Muscle of leg (tissue), 11 donors: ENCODE results near the gene GRHPR. TPM values are rescaled to one million over a fixed set of nuclear protein-coding genes. Genes with fewer than 3 reads are reported as not detected.
"Not testable (repeated sequence)": the region's sequence is repeated elsewhere in the genome, so short reads cannot be mapped to it uniquely, and the experiment has no call there.

ENCODE experiments used
- DNase-seq: peaks from one replicate; pipeline ENCODE4 v3.0.0; 2013
- H3K27ac ChIP-seq: one replicate; pipeline ENCODE4 v1.5.1; 2013; ENCODE audit warnings: mild to moderate bottlenecking, low read length, control low read depth
- H3K27me3 ChIP-seq: one replicate; pipeline ENCODE4 v1.6.1; 2013; ENCODE audit warnings: low read length; ENCODE audit not compliant: control insufficient read depth, insufficient read depth
- H3K36me3 ChIP-seq: one replicate; pipeline ENCODE4 v1.6.1; 2013; ENCODE audit warnings: low read length; ENCODE audit not compliant: control insufficient read depth, insufficient read depth
- H3K4me1 ChIP-seq: one replicate; pipeline ENCODE4 v1.6.1; 2013; ENCODE audit warnings: low read length; ENCODE audit not compliant: control insufficient read depth, insufficient read depth
- H3K4me3 ChIP-seq: one replicate; pipeline ENCODE4 v1.5.1; 2013; ENCODE audit warnings: low read length, control low read depth
- H3K9me3 ChIP-seq: replicated peaks from 2 replicates; pipeline ENCODE4 v1.6.1; 2013; ENCODE audit warnings: low read depth, low read length; ENCODE audit not compliant: control insufficient read depth
- WGBS: methylation state at CpG from one replicate; pipeline ENCODE4 v1.1.5; 2013; ENCODE audit warnings: missing lambda C conversion rate; ENCODE audit not compliant: insufficient coverage; 5-methylcytosine and 5-hydroxymethylcytosine counted together
- polyA plus RNA-seq, 8 donors: library from polyadenylated mRNA; unstranded; fragments of 120-200 nt; gene quantifications; one replicate each; pipeline versions ENCODE4 v1.2.1 to v1.2.3, GENCODE V29; 2013; ENCODE audit warnings: inconsistent platforms in 1 of 8, low replicate concordance in 1 of 8; ENCODE audit not compliant: insufficient read length in 8 of 8, insufficient read depth in 1 of 8
- total RNA-seq: library from RNA; stranded (reverse); fragments of 120-200 nt; gene quantifications from one replicate; pipeline ENCODE4 v1.2.4, GENCODE V29; 2013

The GRHPR gene
- total and polyA plus RNA-seq, 9 donors, result 108 to 134 (median 120) TPM

DNA sequence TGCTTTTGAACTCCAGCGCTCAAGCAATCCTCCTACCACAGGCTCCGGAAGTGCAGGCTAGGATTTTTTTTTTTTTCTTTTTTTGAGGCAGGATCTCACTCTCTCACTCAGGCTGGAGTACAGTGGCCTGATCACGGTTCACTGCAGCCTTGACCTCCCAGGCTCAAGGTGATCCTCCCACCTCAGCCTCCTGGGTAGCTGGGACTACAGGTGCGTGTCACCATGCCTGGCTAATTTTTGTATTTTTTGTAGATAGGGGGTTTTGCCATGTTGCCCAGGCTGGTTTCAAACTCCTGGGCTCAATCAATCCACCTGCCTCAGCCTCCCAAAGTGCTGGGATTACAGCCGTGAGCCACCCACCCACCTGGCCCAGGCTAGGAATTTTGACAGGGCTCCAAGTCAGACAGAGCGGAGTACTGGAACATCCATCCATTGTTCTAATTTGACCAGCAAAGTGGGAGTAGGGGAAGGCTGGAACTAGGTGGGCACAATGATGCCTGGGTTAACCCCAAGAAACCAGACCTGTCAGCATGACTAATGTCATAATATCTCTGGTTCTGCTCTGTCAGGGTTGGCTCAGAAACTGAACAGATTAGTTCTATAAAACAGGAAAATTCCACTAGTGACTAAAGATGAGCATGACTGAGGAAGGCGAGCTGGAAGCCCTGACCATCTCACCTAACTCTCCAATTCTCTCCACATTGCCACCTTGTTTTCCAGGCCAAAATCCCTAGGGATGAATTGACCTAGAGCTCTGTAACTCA is 33.6 kb downstream of the GRHPR start:
- 92% methylated on average over 2 of the region's 7 CpGs for WGBS
- no peaks in the 10 kb centered on the region for H3K27me3 ChIP-seq
- peaks cover 11% of the 10 kb centered on the region for H3K36me3 ChIP-seq
- no peaks in the 10 kb centered on the region for H3K9me3 ChIP-seq
- DNase-seq, result no peak
- no peak overlapping the region for H3K4me3 ChIP-seq
- no peaks in the 10 kb centered on the region for H3K4me1 ChIP-seq
- H3K27ac ChIP-seq, result no peak overlapping the region

DNA sequence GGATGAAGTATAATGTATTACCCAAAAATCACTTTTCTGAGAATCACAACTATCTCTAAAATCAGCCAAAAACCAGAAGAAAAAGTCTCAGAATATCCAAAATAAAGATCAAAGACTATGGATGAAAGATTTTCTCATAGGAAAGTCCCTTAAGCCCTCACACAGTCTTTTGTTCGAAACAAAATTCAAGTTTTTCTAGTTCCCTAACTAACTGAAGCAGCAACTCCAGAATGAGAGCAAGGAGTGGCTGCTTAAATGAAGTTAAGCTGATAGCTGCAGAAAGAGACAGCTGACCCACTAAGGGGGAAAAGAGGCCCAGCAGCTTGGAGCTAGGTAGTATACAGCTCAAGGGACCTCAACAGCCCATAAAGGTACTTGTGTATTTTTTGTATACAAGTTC is 34.3 kb downstream of the GRHPR start:
- no peaks in the 10 kb centered on the region for H3K9me3 ChIP-seq
- H3K27me3 ChIP-seq, result no peaks in the 10 kb centered on the region
- H3K36me3 ChIP-seq, result peaks cover 9% of the 10 kb centered on the region
- no CpG with 5 or more reads among the region's 1 CpG for WGBS
- H3K27ac ChIP-seq, result no peak overlapping the region
- no peak for DNase-seq
- H3K4me3 ChIP-seq, result no peak overlapping the region
- no peaks in the 10 kb centered on the region for H3K4me1 ChIP-seq

DNA sequence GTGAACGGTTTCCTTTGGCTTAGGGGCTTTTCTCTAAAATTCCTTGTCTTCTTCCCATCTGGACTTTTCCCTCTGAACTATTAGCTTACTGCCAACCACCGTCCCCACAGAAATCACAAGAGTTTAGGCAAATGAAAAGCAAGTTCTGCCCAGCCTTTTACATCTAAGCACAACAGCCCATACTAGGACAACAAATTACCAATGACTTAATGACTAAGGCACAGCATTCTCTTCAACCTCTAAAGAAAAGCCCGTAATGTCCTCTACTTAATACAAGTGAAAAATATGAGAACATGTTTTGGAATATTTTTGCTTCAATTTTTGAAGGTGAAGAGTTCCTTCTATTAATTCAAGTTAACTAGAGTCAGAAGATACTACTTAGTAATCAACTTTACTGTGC is 41.5 kb downstream of the GRHPR start:
- DNase-seq, result no peak
- WGBS, result no CpG with 5 or more reads among the region's 3 CpGs
- Histone ChIP-seq H3K9me3 (no peaks in the 10 kb centered on the region), H3K4me3 (peak overlapping the region; percentile 86), H3K27ac (peak overlapping the region; percentile 100), H3K36me3 (no peaks in the 10 kb centered on the region), H3K4me1 (peaks cover 11% of the 10 kb centered on the region), H3K27me3 (no peaks in the 10 kb centered on the region)

DNA sequence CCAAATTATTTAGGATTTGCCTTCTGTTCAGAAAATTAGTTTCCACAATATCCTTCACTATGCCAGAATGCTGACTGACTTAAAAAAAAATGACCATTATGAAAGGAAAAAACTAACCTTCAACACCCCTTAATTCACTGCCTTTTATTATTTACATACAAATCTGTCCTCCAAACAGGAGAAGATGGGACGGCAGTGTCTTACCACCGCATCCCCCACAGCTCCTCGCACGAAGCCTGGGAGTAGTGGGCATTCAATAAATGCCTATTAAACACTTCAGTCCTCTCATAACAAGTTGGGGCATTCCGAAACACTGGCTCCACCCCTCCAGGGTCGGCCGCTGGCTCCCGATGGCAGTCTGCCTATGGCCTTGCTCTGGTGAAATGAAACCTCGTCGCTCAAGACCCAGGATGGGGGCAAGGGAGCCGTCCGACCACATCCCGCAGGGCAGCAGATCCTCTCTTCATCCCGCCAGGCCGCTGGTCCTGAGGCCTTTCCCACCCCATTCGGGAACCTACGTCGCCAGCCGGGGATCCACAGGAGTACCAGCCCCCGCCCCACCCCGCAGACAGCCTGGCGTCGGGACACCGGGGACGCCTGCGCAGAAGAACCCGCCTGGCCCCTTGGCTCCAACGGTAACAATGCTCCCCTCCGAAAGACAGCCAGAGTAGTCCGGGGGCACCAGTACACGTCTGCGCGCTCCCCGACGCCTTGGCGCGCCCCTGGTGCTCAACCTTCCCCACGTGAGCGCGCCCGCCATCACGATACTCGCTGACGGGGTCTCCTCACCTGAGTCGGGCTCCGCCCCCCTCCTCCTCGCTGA is 42.1 kb downstream of the GRHPR start:
- H3K27ac ChIP-seq, result peak overlapping the region; percentile 100
- no peaks in the 10 kb centered on the region for H3K9me3 ChIP-seq
- peaks cover 11% of the 10 kb centered on the region for H3K4me1 ChIP-seq
- no peaks in the 10 kb centered on the region for H3K27me3 ChIP-seq
- WGBS, result 0% methylated on average over 42 of the region's 47 CpGs
- H3K4me3 ChIP-seq, result peak overlapping the region; percentile 86
- no peaks in the 10 kb centered on the region for H3K36me3 ChIP-seq
- no peak for DNase-seq

DNA sequence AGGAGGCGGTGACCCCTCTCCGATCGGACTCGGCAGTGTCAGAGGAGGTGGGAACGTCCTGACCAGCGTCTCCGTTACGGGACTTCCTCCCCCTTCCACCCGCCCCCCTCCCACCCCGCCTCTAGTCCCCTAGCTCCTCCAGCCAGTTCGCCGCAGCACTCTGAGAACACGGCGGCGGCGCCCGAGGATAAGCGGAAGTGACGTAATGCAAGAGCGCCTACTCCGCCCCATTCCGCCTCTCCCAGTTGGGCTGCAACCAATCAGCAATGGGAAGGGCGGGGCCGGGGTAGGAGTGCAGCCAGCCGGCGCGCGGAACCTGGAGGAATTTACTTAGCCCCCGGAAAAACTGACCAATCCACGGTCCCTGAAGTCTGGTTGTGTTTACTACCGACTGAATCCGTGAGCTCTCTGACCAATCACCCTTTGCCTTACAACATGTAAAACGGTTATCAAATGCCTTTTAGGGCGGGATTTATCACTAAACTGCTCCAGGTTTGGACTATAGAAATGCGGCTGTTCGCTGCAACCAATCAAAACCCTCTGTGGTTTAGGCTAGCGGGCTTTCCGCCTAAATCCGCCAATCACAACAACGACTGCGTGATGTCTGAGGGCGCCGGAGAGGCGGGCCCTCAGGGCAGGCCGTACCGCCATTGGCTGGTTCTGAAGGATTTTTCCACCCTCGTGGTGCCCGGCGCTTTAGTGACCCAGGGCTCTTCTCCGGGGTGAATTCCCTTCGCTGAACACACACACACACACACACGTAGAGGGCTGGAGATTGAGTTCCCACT is 42.9 kb downstream of the GRHPR start, which contains the start of gene ZBTB5:
Gene ZBTB5, minus strand, starts transcription at position 202 of the 788 bp plus-strand sequence. CDS start 22,899 bp downstream, outside the sequence.
- Histone ChIP-seq H3K4me1 (peaks cover 11% of the 10 kb centered on the region), H3K36me3 (no peaks in the 10 kb centered on the region), H3K9me3 (no peaks in the 10 kb centered on the region), H3K4me3 (peak within 1 kb of the TSS; percentile 86), H3K27ac (peak within 1 kb of the TSS; percentile 100), H3K27me3 (no peaks in the 10 kb centered on the region)
- 0% methylated on average over 23 of the region's 52 CpGs for WGBS
- DNase-seq, result peak; percentile 100

DNA sequence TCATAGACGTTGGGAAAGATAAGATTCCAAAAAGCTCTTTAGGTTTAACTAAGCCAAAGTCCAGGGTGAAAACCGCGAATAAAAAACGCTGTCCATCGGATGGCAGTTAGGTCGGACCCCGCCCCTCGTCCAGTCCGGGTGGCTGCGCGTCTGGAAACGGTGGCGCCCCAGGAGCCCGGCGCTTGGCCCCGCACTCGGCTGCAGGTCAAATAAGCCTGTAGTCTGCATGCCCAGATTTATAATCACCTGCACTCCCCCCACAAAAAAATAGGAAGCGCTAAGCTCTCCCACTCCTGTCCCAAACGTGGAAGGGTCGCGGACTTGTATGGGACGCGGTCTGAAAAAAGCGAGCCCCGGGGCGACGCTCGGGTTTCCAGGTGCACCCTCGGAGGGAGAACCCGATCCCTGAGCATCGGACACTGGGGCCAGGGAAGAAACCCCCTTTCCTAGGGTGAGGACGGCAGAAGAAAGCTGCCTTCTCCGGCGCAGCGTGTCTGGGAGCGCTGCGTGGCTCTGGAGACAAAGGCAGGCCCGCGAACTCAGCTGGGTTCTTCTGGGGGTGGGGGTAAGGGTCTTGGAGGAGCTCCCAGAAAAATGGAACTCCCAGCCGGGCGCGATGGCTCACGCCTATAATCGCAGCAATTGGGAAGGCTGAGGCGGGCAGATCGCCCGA is 43.7 kb downstream of the GRHPR start:
- no peaks in the 10 kb centered on the region for H3K9me3 ChIP-seq
- no peaks in the 10 kb centered on the region for H3K27me3 ChIP-seq
- H3K27ac ChIP-seq, result peak overlapping the region; percentile 100
- H3K4me1 ChIP-seq, result peaks cover 11% of the 10 kb centered on the region
- no peaks in the 10 kb centered on the region for H3K36me3 ChIP-seq
- peak; percentile 95 for DNase-seq
- 0% methylated on average over 43 of the region's 47 CpGs for WGBS
- H3K4me3 ChIP-seq, result peak overlapping the region; percentile 68

DNA sequence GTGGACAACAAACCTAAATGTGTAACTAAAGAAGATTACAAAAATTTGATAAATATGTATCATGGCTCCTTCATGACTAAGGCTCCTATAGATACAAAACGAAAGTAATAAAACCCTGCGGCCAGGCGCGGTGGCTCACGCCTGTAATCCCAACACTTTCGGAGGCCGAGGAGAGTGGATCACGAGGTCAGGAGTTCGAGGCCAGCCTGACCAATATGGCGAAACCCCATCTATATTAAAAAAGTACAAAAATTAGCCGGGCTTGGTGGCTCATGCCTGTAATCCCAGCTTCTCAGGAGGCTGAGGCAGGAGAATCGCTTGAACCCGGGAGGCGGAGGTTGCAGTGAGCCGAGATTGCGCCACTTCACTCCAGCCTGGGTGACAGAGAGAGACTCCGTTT is 45.0 kb downstream of the GRHPR start:
- 98% methylated on average over 9 of the region's 17 CpGs for WGBS
- H3K27ac ChIP-seq, H3K4me3 ChIP-seq, H3K9me3 ChIP-seq, H3K27me3 ChIP-seq, H3K36me3 ChIP-seq, DNase-seq: not testable (repeated sequence)
- peaks cover 11% of the 10 kb centered on the region for H3K4me1 ChIP-seq

DNA sequence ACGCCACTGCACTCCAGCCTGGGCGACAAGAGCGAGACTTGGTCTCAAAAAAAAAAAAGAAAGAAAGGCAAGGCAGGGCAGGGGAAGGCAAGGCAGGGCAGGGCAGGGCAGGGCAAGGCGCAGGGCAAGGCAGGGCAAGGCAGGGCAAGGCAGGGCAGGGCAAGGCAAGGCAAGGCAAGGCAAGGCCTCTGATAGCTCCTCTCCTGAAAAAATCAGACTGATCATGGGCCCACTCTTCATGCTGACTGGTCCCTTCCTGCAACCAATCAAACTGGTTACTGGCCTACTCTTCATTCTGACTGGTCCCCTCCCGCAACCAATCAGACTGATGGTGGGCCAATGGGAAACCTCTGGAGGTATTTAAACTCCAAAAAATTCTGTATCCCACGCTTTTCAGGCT is 46.1 kb downstream of the GRHPR start:
- no peaks in the 10 kb centered on the region for H3K9me3 ChIP-seq
- DNase-seq, result no peak
- 96% methylated on average over 5 of the region's 6 CpGs for WGBS
- peaks cover 9% of the 10 kb centered on the region for H3K4me1 ChIP-seq
- no peaks in the 10 kb centered on the region for H3K36me3 ChIP-seq
- H3K4me3 ChIP-seq, result no peak overlapping the region
- H3K27ac ChIP-seq, result no peak overlapping the region
- no peaks in the 10 kb centered on the region for H3K27me3 ChIP-seq

DNA sequence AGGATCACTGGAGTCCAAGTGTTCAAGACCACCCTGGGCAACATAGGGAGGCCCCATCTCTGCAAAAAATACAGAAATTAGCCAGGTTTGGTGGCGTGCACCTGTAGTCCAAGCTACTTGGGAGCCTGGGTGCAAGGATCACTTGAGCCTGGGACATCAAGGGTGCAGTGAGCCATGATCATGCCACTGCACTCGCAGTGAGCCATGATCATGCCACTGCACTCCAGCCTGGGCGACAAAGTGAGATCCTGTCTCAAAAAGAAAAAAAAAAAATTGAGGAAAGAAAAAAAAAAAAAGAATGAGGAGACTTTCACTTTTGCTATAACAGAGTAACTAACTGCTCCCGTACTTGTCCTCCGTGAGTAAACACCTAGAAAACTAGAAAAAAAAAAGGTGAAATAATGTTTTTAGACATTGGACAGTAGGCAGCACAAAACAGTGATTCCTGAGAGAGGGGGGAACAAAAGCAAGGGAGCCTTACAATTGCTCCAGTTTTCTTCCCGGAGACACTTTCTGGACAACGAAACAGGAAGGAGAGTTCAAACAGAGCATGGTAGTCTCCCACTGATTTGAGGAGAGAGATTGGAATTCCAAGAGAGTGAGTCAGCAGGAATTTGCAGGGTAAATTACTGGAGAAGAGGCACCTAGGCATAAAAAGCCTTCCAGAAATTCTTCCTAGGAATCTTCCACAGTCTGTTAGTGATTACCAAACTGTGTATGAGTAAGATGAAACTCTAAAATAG is 49.6 kb downstream of the GRHPR start:
- no peaks in the 10 kb centered on the region for H3K36me3 ChIP-seq
- H3K9me3 ChIP-seq, result peaks cover 3% of the 10 kb centered on the region
- DNase-seq, result peak; percentile 71
- H3K27me3 ChIP-seq, result no peaks in the 10 kb centered on the region
- WGBS, result 38% methylated on average over 3 of the region's 7 CpGs
- peak overlapping the region; percentile 6 for H3K4me3 ChIP-seq
- H3K4me1 ChIP-seq, result no peaks in the 10 kb centered on the region
- H3K27ac ChIP-seq, result peak overlapping the region; percentile 57
